ENCODE results near the gene TTYH1. TPM values are rescaled to one million over a fixed set of nuclear protein-coding genes. Genes with fewer than 3 reads are reported as not detected.

The TTYH1 gene
- total and polyA plus RNA-seq, 4 donors = 170 to 1,011 (median 540) TPM

GRCh38 chr19:54455786-54456422 is 40.6 kb downstream of the TTYH1 start:
- 95% methylated on average over 36 of the region's 40 CpGs for WGBS (ENCODE audit: insufficient coverage)
- H3K4me3 ChIP-seq (ENCODE audit: low read depth, low read length) = no peak overlapping the region
- peaks cover 5% of the 10 kb centered on the region for H3K4me1 ChIP-seq (ENCODE audit: control insufficient read depth, insufficient read depth, low read length)

GRCh38 chr19:54456423-54457373 is 41.4 kb downstream of the TTYH1 start:
- Histone ChIP-seq H3K27me3 (ENCODE audit: control insufficient read depth, insufficient read depth, low read length) (no peaks in the 10 kb centered on the region), H3K4me3 (ENCODE audit: low read depth, low read length) (no peak overlapping the region), H3K4me1 (ENCODE audit: control insufficient read depth, insufficient read depth, low read length) (no peaks in the 10 kb centered on the region), H3K27ac (ENCODE audit: low read depth, low read length) (no peak overlapping the region), H3K9me3 (ENCODE audit: control insufficient read depth, insufficient read depth, low read length) (no peaks in the 10 kb centered on the region), H3K36me3 (ENCODE audit: control insufficient read depth, insufficient read depth, low read length) (peaks cover 100% of the 10 kb centered on the region)
- 94% methylated on average over 50 of the region's 51 CpGs for WGBS (ENCODE audit: insufficient coverage)
- no peak for DNase-seq (ENCODE audit: low read depth in 4 of 6, low spot score in 6 of 6)

More at GRCh38 chr19:54455786-54456422, 40.6 kb downstream of the TTYH1 start:
- peaks cover 98% of the 10 kb centered on the region for H3K36me3 ChIP-seq (ENCODE audit: control insufficient read depth, insufficient read depth, low read length)
- no peak for DNase-seq (ENCODE audit: low read depth in 4 of 6, low spot score in 6 of 6)
- H3K9me3 ChIP-seq (ENCODE audit: control insufficient read depth, insufficient read depth, low read length) = no peaks in the 10 kb centered on the region
- no peak overlapping the region for H3K27ac ChIP-seq (ENCODE audit: low read depth, low read length)
- no peaks in the 10 kb centered on the region for H3K27me3 ChIP-seq (ENCODE audit: control insufficient read depth, insufficient read depth, low read length)

GRCh38 chr19:54457773-54458647 is 42.7 kb downstream of the TTYH1 start:
- Histone ChIP-seq H3K36me3 (ENCODE audit: control insufficient read depth, insufficient read depth, low read length) (peaks cover 99% of the 10 kb centered on the region), H3K9me3 (ENCODE audit: control insufficient read depth, insufficient read depth, low read length) (no peaks in the 10 kb centered on the region), H3K4me1 (ENCODE audit: control insufficient read depth, insufficient read depth, low read length) (peaks cover 12% of the 10 kb centered on the region), H3K27ac (ENCODE audit: low read depth, low read length) (no peak overlapping the region), H3K4me3 (ENCODE audit: low read depth, low read length) (no peak overlapping the region), H3K27me3 (ENCODE audit: control insufficient read depth, insufficient read depth, low read length) (no peaks in the 10 kb centered on the region)
- 96% methylated on average over 42 of the region's 42 CpGs for WGBS (ENCODE audit: insufficient coverage)
- no peak for DNase-seq (ENCODE audit: low read depth in 4 of 6, low spot score in 6 of 6)

- Histone ChIP-seq H3K9me3 (ENCODE audit: control insufficient read depth, insufficient read depth, low read length) (no peaks in the 10 kb centered on the region), H3K4me3 (ENCODE audit: low read depth, low read length) (no peak overlapping the region), H3K27ac (ENCODE audit: low read depth, low read length) (no peak overlapping the region), H3K36me3 (ENCODE audit: control insufficient read depth, insufficient read depth, low read length) (peaks cover 91% of the 10 kb centered on the region), H3K4me1 (ENCODE audit: control insufficient read depth, insufficient read depth, low read length) (peaks cover 18% of the 10 kb centered on the region), H3K27me3 (ENCODE audit: control insufficient read depth, insufficient read depth, low read length) (no peaks in the 10 kb centered on the region)
- 91% methylated on average over 10 of the region's 11 CpGs for WGBS (ENCODE audit: insufficient coverage)
- DNase-seq (ENCODE audit: low read depth in 4 of 6, low spot score in 6 of 6) = no peak
Observed at GRCh38 chr19:54458648-54459281, 43.5 kb downstream of the TTYH1 start.

- Histone ChIP-seq H3K4me3 (ENCODE audit: low read depth, low read length) (no peak overlapping the region), H3K4me1 (ENCODE audit: control insufficient read depth, insufficient read depth, low read length) (peaks cover 26% of the 10 kb centered on the region), H3K36me3 (ENCODE audit: control insufficient read depth, insufficient read depth, low read length) (peaks cover 83% of the 10 kb centered on the region), H3K27me3 (ENCODE audit: control insufficient read depth, insufficient read depth, low read length) (peaks cover 2% of the 10 kb centered on the region), H3K9me3 (ENCODE audit: control insufficient read depth, insufficient read depth, low read length) (no peaks in the 10 kb centered on the region), H3K27ac (ENCODE audit: low read depth, low read length) (no peak overlapping the region)
- WGBS (ENCODE audit: insufficient coverage) = 79% methylated on average over 14 of the region's 16 CpGs
- DNase-seq (ENCODE audit: low read depth in 4 of 6, low spot score in 6 of 6) = no peak
Observed at GRCh38 chr19:54459282-54460229, 44.3 kb downstream of the TTYH1 start.

GRCh38 chr19:54460230-54461005 is 45.2 kb downstream of the TTYH1 start:
- H3K36me3 ChIP-seq (ENCODE audit: control insufficient read depth, insufficient read depth, low read length) = peaks cover 75% of the 10 kb centered on the region
- H3K27ac ChIP-seq (ENCODE audit: low read depth, low read length) = no peak overlapping the region
- 82% methylated on average over 19 of the region's 39 CpGs for WGBS (ENCODE audit: insufficient coverage)
- peaks cover 6% of the 10 kb centered on the region for H3K27me3 ChIP-seq (ENCODE audit: control insufficient read depth, insufficient read depth, low read length)
- no peak overlapping the region for H3K4me3 ChIP-seq (ENCODE audit: low read depth, low read length)
- no peak for DNase-seq (ENCODE audit: low read depth in 4 of 6, low spot score in 6 of 6)
- H3K4me1 ChIP-seq (ENCODE audit: control insufficient read depth, insufficient read depth, low read length) = peaks cover 30% of the 10 kb centered on the region
- H3K9me3 ChIP-seq (ENCODE audit: control insufficient read depth, insufficient read depth, low read length) = no peaks in the 10 kb centered on the region

- no peak overlapping the region for H3K4me3 ChIP-seq (ENCODE audit: low read depth, low read length)
- peaks cover 67% of the 10 kb centered on the region for H3K36me3 ChIP-seq (ENCODE audit: control insufficient read depth, insufficient read depth, low read length)
- no peaks in the 10 kb centered on the region for H3K9me3 ChIP-seq (ENCODE audit: control insufficient read depth, insufficient read depth, low read length)
- peaks cover 30% of the 10 kb centered on the region for H3K4me1 ChIP-seq (ENCODE audit: control insufficient read depth, insufficient read depth, low read length)
- peaks cover 6% of the 10 kb centered on the region for H3K27me3 ChIP-seq (ENCODE audit: control insufficient read depth, insufficient read depth, low read length)
- WGBS (ENCODE audit: insufficient coverage) = 73% methylated on average over 16 of the region's 27 CpGs
- no peak for DNase-seq (ENCODE audit: low read depth in 4 of 6, low spot score in 6 of 6)
- H3K27ac ChIP-seq (ENCODE audit: low read depth, low read length) = no peak overlapping the region
Observed at GRCh38 chr19:54461210-54461609, 45.9 kb downstream of the TTYH1 start.

- no peak overlapping the region for H3K27ac ChIP-seq (ENCODE audit: low read depth, low read length)
- peaks cover 8% of the 10 kb centered on the region for H3K27me3 ChIP-seq (ENCODE audit: control insufficient read depth, insufficient read depth, low read length)
- no peak overlapping the region for H3K4me3 ChIP-seq (ENCODE audit: low read depth, low read length)
- peaks cover 30% of the 10 kb centered on the region for H3K4me1 ChIP-seq (ENCODE audit: control insufficient read depth, insufficient read depth, low read length)
- WGBS (ENCODE audit: insufficient coverage) = no CpG with 5 or more reads among the region's 3 CpGs
- no peak for DNase-seq (ENCODE audit: low read depth in 4 of 6, low spot score in 6 of 6)
- H3K36me3 ChIP-seq (ENCODE audit: control insufficient read depth, insufficient read depth, low read length) = peaks cover 63% of the 10 kb centered on the region
- H3K9me3 ChIP-seq (ENCODE audit: control insufficient read depth, insufficient read depth, low read length) = no peaks in the 10 kb centered on the region
Observed at GRCh38 chr19:54461613-54462012, 46.3 kb downstream of the TTYH1 start.

All from spinal cord (tissue), 10 donors.